GM21528 (cell line): ENCODE results near the gene MAP2K7.
"Not testable (repeated sequence)": the region's sequence is repeated elsewhere in the genome, so short reads cannot be mapped to it uniquely, and the experiment has no call there.

Experiments used
- ATAC-seq: cut with Tn5 transposase; IDR thresholded peaks from one replicate; pipeline ENCODE4 v1.9.1; 2021; ENCODE audit warnings: mild to moderate bottlenecking, moderate library complexity; ENCODE audit not compliant: unreplicated experiment, low FRiP score

Gene MAP2K7

GRCh38 chr19:7903244-7904073 lies at the start of gene MAP2K7:
Gene MAP2K7, plus strand, starts transcription at chr19:7903877. Its CDS starts 68 bp downstream, at chr19:7903945.
- peak; percentile 77 for ATAC-seq

- ATAC-seq: no peak
Measured at GRCh38 chr19:7855426-7856108, 48.1 kb upstream of the MAP2K7 start.

- ATAC-seq: no peak
Measured at GRCh38 chr19:7856109-7856591, 47.5 kb upstream of the MAP2K7 start.

GRCh38 chr19:7856679-7857663 lies 46.7 kb upstream of the MAP2K7 start:
- ATAC-seq: no peak

- ATAC-seq: no peak
Measured at GRCh38 chr19:7857727-7858108, 46.0 kb upstream of the MAP2K7 start.

GRCh38 chr19:7858109-7858770 lies 45.4 kb upstream of the MAP2K7 start:
- no peak for ATAC-seq

- not testable (repeated sequence) for ATAC-seq
Measured at GRCh38 chr19:7859087-7859486, 44.6 kb upstream of the MAP2K7 start.

- no peak for ATAC-seq
Measured at GRCh38 chr19:7859831-7860713, 43.6 kb upstream of the MAP2K7 start.

- no peak for ATAC-seq
Measured at GRCh38 chr19:7860714-7861618, 42.7 kb upstream of the MAP2K7 start.

- no peak for ATAC-seq
Measured at GRCh38 chr19:7861619-7862412, 41.9 kb upstream of the MAP2K7 start.

GRCh38 chr19:7862413-7862951 lies 41.2 kb upstream of the MAP2K7 start:
- ATAC-seq: no peak

GRCh38 chr19:7863157-7863970 lies 40.3 kb upstream of the MAP2K7 start:
- ATAC-seq: no peak

- ATAC-seq: no peak
Measured at GRCh38 chr19:7863971-7864689, 39.5 kb upstream of the MAP2K7 start.

- no peak for ATAC-seq
Measured at GRCh38 chr19:7864690-7865074, 39.0 kb upstream of the MAP2K7 start.

GRCh38 chr19:7865262-7865911 lies 38.3 kb upstream of the MAP2K7 start:
- no peak for ATAC-seq
